GOT3 (cell line): ENCODE measurements around the gene OR2H1.

Experiments
- DNase-seq: peaks from one replicate; lab custom pipeline; 2025; ENCODE audit warnings: mixed read lengths; lab: John Stamatoyannopoulos, UW

OR2H1 gene

GRCh38 chr6:29510746-29511300 is 53.9 kb downstream of the OR2H1 start:
- DNase-seq = no peak
